SU-DHL-6 (cell line): ENCODE measurements around the gene POLE.

Experiments used
- EZH2phosphoT487 ChIP-seq: fragments of 200-600 bp; sonication (generic), shearing (Covaris generic); conservative IDR thresholded peaks from 2 replicates; pipeline ENCODE4 v1.6.1; 2018; ENCODE audit warnings: mild to moderate bottlenecking, antibody characterized with exemption, low read length, moderate library complexity, mixed read lengths
- TF ChIP-seq, protein P1 (sequence below): fragments of 200-600 bp; sonication (generic); IDR thresholded peaks from one replicate; pipeline ENCODE4 v1.5.1; 2017; ENCODE audit warnings: antibody characterized with exemption, mild to moderate bottlenecking, low read length, moderate library complexity; ENCODE audit not compliant: insufficient read depth, poor library complexity, severe bottlenecking

DNA sequence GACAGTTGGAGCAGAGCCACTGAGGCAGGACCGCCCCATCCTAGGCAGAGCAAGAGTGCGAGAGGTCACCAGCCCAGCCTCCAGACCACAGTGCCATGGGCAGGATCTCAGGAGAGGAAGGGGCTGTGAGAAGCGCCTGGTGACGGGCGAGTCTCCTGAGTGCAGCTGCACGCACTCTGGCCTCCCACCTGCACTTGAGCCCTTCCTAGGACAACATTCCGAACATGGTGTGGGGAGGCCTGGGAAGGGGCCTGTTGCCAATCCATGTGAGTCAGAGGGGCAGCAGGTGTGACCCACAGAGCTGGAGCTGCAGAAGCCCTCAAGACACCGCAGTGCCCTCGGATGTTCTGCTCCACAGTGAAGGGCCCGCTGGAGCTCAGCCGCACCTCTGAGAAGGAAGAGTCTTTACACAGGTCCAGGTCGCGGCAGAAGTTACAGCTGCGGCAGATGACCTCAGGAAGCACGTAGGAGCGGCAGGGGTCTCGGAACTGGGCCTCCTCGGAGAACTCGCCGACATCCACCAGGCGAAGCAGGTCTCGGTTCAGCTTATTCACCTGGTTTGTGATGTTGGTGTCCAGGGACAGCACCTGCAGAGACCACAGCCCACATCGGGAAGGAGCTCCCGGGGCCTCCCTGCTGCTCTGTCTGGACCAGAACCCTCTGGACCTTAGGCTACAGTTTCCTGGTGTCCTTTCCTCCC is 61.3 kb downstream of the POLE start:
- TF ChIP-seq, protein P1, sequence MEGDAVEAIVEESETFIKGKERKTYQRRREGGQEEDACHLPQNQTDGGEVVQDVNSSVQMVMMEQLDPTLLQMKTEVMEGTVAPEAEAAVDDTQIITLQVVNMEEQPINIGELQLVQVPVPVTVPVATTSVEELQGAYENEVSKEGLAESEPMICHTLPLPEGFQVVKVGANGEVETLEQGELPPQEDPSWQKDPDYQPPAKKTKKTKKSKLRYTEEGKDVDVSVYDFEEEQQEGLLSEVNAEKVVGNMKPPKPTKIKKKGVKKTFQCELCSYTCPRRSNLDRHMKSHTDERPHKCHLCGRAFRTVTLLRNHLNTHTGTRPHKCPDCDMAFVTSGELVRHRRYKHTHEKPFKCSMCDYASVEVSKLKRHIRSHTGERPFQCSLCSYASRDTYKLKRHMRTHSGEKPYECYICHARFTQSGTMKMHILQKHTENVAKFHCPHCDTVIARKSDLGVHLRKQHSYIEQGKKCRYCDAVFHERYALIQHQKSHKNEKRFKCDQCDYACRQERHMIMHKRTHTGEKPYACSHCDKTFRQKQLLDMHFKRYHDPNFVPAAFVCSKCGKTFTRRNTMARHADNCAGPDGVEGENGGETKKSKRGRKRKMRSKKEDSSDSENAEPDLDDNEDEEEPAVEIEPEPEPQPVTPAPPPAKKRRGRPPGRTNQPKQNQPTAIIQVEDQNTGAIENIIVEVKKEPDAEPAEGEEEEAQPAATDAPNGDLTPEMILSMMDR: no peak
- TF ChIP-seq EZH2phosphoT487: no peak
